ENCODE data around the gene ANKRD30A. TPM values are rescaled to one million over a fixed set of nuclear protein-coding genes. Genes with fewer than 3 reads are reported as not detected.
"Not testable (repeated sequence)": the region's sequence is repeated elsewhere in the genome, so short reads cannot be mapped to it uniquely, and the experiment has no call there.

ANKRD30A gene
- polyA plus RNA-seq (2013, experiment 1 of 2), result not detected
- not detected for polyA plus RNA-seq (2013, experiment 2 of 2)

- H3K23ac ChIP-seq (ENCODE audit: low read length), result no peak within 1 kb of the TSS
- no peaks in the 10 kb centered on the region for H3K79me1 ChIP-seq (ENCODE audit: low read length)
- H3K56ac ChIP-seq (ENCODE audit: low read length), result no peak within 1 kb of the TSS
- H2BK120ac ChIP-seq (ENCODE audit: low read depth, low read length), result no peak within 1 kb of the TSS
- H3K18ac ChIP-seq (ENCODE audit: low read length), result no peak within 1 kb of the TSS
- H4K8ac ChIP-seq (ENCODE audit: low read depth, low read length), result no peak within 1 kb of the TSS
- DNase-seq, result no peak
- H3K4me3 ChIP-seq (ENCODE audit: low read length), result no peak within 1 kb of the TSS
- H3K36me3 ChIP-seq (ENCODE audit: control insufficient read depth, insufficient read depth, low read length), result no peaks in the 10 kb centered on the region
- H4K5ac ChIP-seq (ENCODE audit: low read length), result no peak within 1 kb of the TSS
- no peaks in the 10 kb centered on the region for H3K79me2 ChIP-seq (ENCODE audit: control insufficient read depth, insufficient read depth, low read length)
- no peak within 1 kb of the TSS for H3K9ac ChIP-seq (ENCODE audit: low read length)
- no peak within 1 kb of the TSS for H2BK5ac ChIP-seq (ENCODE audit: low read length)
- no peak within 1 kb of the TSS for H3K27ac ChIP-seq (ENCODE audit: low read depth, low read length)
- H2AK5ac ChIP-seq (ENCODE audit: low read length), result no peak within 1 kb of the TSS
- no peak within 1 kb of the TSS for H2BK15ac ChIP-seq (replicated peaks; ENCODE audit: low read depth)
- WGBS (ENCODE audit: extremely low coverage, insufficient coverage, low lambda C conversion rate), result no CpG with 5 or more reads among the region's 39 CpGs
- H3K4me1 ChIP-seq (ENCODE audit: control insufficient read depth, low read depth, low read length), result no peaks in the 10 kb centered on the region
- no peak within 1 kb of the TSS for H3K4ac ChIP-seq (ENCODE audit: low read depth, low read length)
- H3K27me3 ChIP-seq (ENCODE audit: insufficient read depth, low read length, poor library complexity), result no peaks in the 10 kb centered on the region
- H3K4me2 ChIP-seq (ENCODE audit: low read length), result no peak within 1 kb of the TSS
Observed at GRCh38 chr10:37125191-37125732, at the start of gene ANKRD30A. ANKRD30A (plus strand) TSS chr10:37125598; CDS start chr10:37125788, 190 bp downstream.

- H3K4me3 ChIP-seq (ENCODE audit: low read length), result not testable (repeated sequence)
- WGBS (ENCODE audit: extremely low coverage, insufficient coverage, low lambda C conversion rate), result no CpG with 5 or more reads among the region's 10 CpGs
Observed at GRCh38 chr10:37076083-37076482, 49.3 kb upstream of the ANKRD30A start.

GRCh38 chr10:37095792-37096573, 29.4 kb upstream of the ANKRD30A start:
- H2BK15ac ChIP-seq (replicated peaks; ENCODE audit: low read depth), result no peak overlapping the region
- H3K4me2 ChIP-seq (ENCODE audit: low read length), result no peak overlapping the region
- no peak overlapping the region for H3K9ac ChIP-seq (ENCODE audit: low read length)
- no peak overlapping the region for H3K27ac ChIP-seq (ENCODE audit: low read depth, low read length)
- H3K23ac ChIP-seq (ENCODE audit: low read length), result no peak overlapping the region
- no peak for DNase-seq
- no peaks in the 10 kb centered on the region for H3K4me1 ChIP-seq (ENCODE audit: control insufficient read depth, low read depth, low read length)
- no CpG with 5 or more reads among the region's 3 CpGs for WGBS (ENCODE audit: extremely low coverage, insufficient coverage, low lambda C conversion rate)
- no peaks in the 10 kb centered on the region for H3K79me2 ChIP-seq (ENCODE audit: control insufficient read depth, insufficient read depth, low read length)
- no peaks in the 10 kb centered on the region for H3K27me3 ChIP-seq (ENCODE audit: insufficient read depth, low read length, poor library complexity)
- H3K18ac ChIP-seq (ENCODE audit: low read length), result no peak overlapping the region
- H3K4me3 ChIP-seq (ENCODE audit: low read length), result no peak overlapping the region
- no peaks in the 10 kb centered on the region for H3K36me3 ChIP-seq (ENCODE audit: control insufficient read depth, insufficient read depth, low read length)
- H2AK5ac ChIP-seq (ENCODE audit: low read length), result no peak overlapping the region
- no peaks in the 10 kb centered on the region for H3K79me1 ChIP-seq (ENCODE audit: low read length)
- no peak overlapping the region for H3K56ac ChIP-seq (ENCODE audit: low read length)
- H4K8ac ChIP-seq (ENCODE audit: low read depth, low read length), result no peak overlapping the region
- no peak overlapping the region for H2BK5ac ChIP-seq (ENCODE audit: low read length)
- H4K5ac ChIP-seq (ENCODE audit: low read length), result no peak overlapping the region
- H2BK120ac ChIP-seq (ENCODE audit: low read depth, low read length), result no peak overlapping the region
- H3K4ac ChIP-seq (ENCODE audit: low read depth, low read length), result no peak overlapping the region

More at GRCh38 chr10:37076083-37076482, 49.3 kb upstream of the ANKRD30A start:
- H3K56ac ChIP-seq (ENCODE audit: low read length); H2BK5ac ChIP-seq (ENCODE audit: low read length); H2BK120ac ChIP-seq (ENCODE audit: low read depth, low read length); H3K18ac ChIP-seq (ENCODE audit: low read length); H2BK15ac ChIP-seq (replicated peaks; ENCODE audit: low read depth); H2AK5ac ChIP-seq (ENCODE audit: low read length); H4K5ac ChIP-seq (ENCODE audit: low read length); H3K79me2 ChIP-seq (ENCODE audit: control insufficient read depth, insufficient read depth, low read length); DNase-seq; H3K79me1 ChIP-seq (ENCODE audit: low read length); H3K4me1 ChIP-seq (ENCODE audit: control insufficient read depth, low read depth, low read length); H4K8ac ChIP-seq (ENCODE audit: low read depth, low read length); H3K36me3 ChIP-seq (ENCODE audit: control insufficient read depth, insufficient read depth, low read length); H3K27me3 ChIP-seq (ENCODE audit: insufficient read depth, low read length, poor library complexity); H3K4ac ChIP-seq (ENCODE audit: low read depth, low read length); H3K27ac ChIP-seq (ENCODE audit: low read depth, low read length); H3K4me2 ChIP-seq (ENCODE audit: low read length); H3K9ac ChIP-seq (ENCODE audit: low read length); H3K23ac ChIP-seq (ENCODE audit: low read length): not testable (repeated sequence)

- Histone ChIP-seq H3K27ac (ENCODE audit: low read depth, low read length) (no peak overlapping the region), H2BK15ac (replicated peaks; ENCODE audit: low read depth) (no peak overlapping the region), H3K27me3 (ENCODE audit: insufficient read depth, low read length, poor library complexity) (no peaks in the 10 kb centered on the region), H2BK5ac (ENCODE audit: low read length) (no peak overlapping the region), H3K23ac (ENCODE audit: low read length) (no peak overlapping the region), H3K4me1 (ENCODE audit: control insufficient read depth, low read depth, low read length) (no peaks in the 10 kb centered on the region), H3K36me3 (ENCODE audit: control insufficient read depth, insufficient read depth, low read length) (no peaks in the 10 kb centered on the region), H3K4me2 (ENCODE audit: low read length) (no peak overlapping the region), H3K56ac (ENCODE audit: low read length) (no peak overlapping the region), H3K4me3 (ENCODE audit: low read length) (no peak overlapping the region), H4K5ac (ENCODE audit: low read length) (no peak overlapping the region), H3K18ac (ENCODE audit: low read length) (no peak overlapping the region), H2AK5ac (ENCODE audit: low read length) (no peak overlapping the region), H3K79me2 (ENCODE audit: control insufficient read depth, insufficient read depth, low read length) (no peaks in the 10 kb centered on the region), H4K8ac (ENCODE audit: low read depth, low read length) (no peak overlapping the region), H3K79me1 (ENCODE audit: low read length) (no peaks in the 10 kb centered on the region), H3K9ac (ENCODE audit: low read length) (no peak overlapping the region), H3K4ac (ENCODE audit: low read depth, low read length) (no peak overlapping the region), H2BK120ac (ENCODE audit: low read depth, low read length) (no peak overlapping the region)
- no peak for DNase-seq
- no CpG with 5 or more reads among the region's 3 CpGs for WGBS (ENCODE audit: extremely low coverage, insufficient coverage, low lambda C conversion rate)
Observed at GRCh38 chr10:37101261-37101660, 24.1 kb upstream of the ANKRD30A start.

GRCh38 chr10:37109000-37109399, 16.4 kb upstream of the ANKRD30A start:
- Histone ChIP-seq H3K23ac (ENCODE audit: low read length) (no peak overlapping the region), H3K79me1 (ENCODE audit: low read length) (no peaks in the 10 kb centered on the region)
- DNase-seq, result no peak

More at GRCh38 chr10:37109000-37109399, 16.4 kb upstream of the ANKRD30A start:
- Histone ChIP-seq H3K79me2 (ENCODE audit: control insufficient read depth, insufficient read depth, low read length) (no peaks in the 10 kb centered on the region), H3K27ac (ENCODE audit: low read depth, low read length) (no peak overlapping the region), H3K9ac (ENCODE audit: low read length) (no peak overlapping the region), H3K4me3 (ENCODE audit: low read length) (no peak overlapping the region), H2BK15ac (replicated peaks; ENCODE audit: low read depth) (no peak overlapping the region), H3K18ac (ENCODE audit: low read length) (no peak overlapping the region), H4K8ac (ENCODE audit: low read depth, low read length) (no peak overlapping the region), H2AK5ac (ENCODE audit: low read length) (no peak overlapping the region), H2BK5ac (ENCODE audit: low read length) (no peak overlapping the region), H2BK120ac (ENCODE audit: low read depth, low read length) (no peak overlapping the region), H3K27me3 (ENCODE audit: insufficient read depth, low read length, poor library complexity) (no peaks in the 10 kb centered on the region), H3K36me3 (ENCODE audit: control insufficient read depth, insufficient read depth, low read length) (no peaks in the 10 kb centered on the region), H4K5ac (ENCODE audit: low read length) (no peak overlapping the region), H3K4me1 (ENCODE audit: control insufficient read depth, low read depth, low read length) (no peaks in the 10 kb centered on the region), H3K4ac (ENCODE audit: low read depth, low read length) (no peak overlapping the region), H3K56ac (ENCODE audit: low read length) (no peak overlapping the region), H3K4me2 (ENCODE audit: low read length) (no peak overlapping the region)
- WGBS (ENCODE audit: extremely low coverage, insufficient coverage, low lambda C conversion rate), result no CpG with 5 or more reads among the region's 1 CpG
